PFSK-1 (cell line): ENCODE measurements around the gene IGDCC3.

ENCODE experiments used
- FOXP2 ChIP-seq: optimal IDR thresholded peaks from 2 replicates; pipeline ENCODE3; 2011; ENCODE audit warnings: borderline replicate concordance, control low read depth, inconsistent platforms; ENCODE audit not compliant: insufficient read depth; ENCODE audit errors: extremely low read length, extremely low read depth
- POLR2AphosphoS5 ChIP-seq: IDR thresholded peaks from 2 replicates; pipeline ENCODE4 v1.6.1; 2012; ENCODE audit warnings: low read depth, mild to moderate bottlenecking, control low read depth, low read length, moderate library complexity
- SIN3A ChIP-seq: IDR thresholded peaks from 2 replicates; pipeline ENCODE4 v1.6.1; 2012; ENCODE audit warnings: mild to moderate bottlenecking, low read length, moderate library complexity, borderline replicate concordance; ENCODE audit not compliant: insufficient read depth
- TAF1 ChIP-seq: IDR thresholded peaks from 2 replicates; pipeline ENCODE4 v1.6.1; 2012; ENCODE audit warnings: low read length, control low read depth, borderline replicate concordance; ENCODE audit not compliant: insufficient read depth
- TF ChIP-seq, protein P1 (sequence below), 2 experiments: IDR thresholded peaks; 2 replicates each; pipeline versions ENCODE4 v1.6.1 to v1.8.0; 2011 to 2012; ENCODE audit warnings: low read depth in 2 of 2, low read length in 2 of 2, control low read depth in 1 of 2, inconsistent platforms in 1 of 2, mild to moderate bottlenecking in 1 of 2, moderate library complexity in 1 of 2; ENCODE audit not compliant: insufficient read depth in 1 of 2

The IGDCC3 gene

GRCh38 chr15:65310431-65311137, 67.2 kb downstream of the IGDCC3 start:
- TF ChIP-seq, protein P1, sequence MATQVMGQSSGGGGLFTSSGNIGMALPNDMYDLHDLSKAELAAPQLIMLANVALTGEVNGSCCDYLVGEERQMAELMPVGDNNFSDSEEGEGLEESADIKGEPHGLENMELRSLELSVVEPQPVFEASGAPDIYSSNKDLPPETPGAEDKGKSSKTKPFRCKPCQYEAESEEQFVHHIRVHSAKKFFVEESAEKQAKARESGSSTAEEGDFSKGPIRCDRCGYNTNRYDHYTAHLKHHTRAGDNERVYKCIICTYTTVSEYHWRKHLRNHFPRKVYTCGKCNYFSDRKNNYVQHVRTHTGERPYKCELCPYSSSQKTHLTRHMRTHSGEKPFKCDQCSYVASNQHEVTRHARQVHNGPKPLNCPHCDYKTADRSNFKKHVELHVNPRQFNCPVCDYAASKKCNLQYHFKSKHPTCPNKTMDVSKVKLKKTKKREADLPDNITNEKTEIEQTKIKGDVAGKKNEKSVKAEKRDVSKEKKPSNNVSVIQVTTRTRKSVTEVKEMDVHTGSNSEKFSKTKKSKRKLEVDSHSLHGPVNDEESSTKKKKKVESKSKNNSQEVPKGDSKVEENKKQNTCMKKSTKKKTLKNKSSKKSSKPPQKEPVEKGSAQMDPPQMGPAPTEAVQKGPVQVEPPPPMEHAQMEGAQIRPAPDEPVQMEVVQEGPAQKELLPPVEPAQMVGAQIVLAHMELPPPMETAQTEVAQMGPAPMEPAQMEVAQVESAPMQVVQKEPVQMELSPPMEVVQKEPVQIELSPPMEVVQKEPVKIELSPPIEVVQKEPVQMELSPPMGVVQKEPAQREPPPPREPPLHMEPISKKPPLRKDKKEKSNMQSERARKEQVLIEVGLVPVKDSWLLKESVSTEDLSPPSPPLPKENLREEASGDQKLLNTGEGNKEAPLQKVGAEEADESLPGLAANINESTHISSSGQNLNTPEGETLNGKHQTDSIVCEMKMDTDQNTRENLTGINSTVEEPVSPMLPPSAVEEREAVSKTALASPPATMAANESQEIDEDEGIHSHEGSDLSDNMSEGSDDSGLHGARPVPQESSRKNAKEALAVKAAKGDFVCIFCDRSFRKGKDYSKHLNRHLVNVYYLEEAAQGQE (IDR thresholded peaks at IDR 0.05; ENCODE audit: insufficient read depth in 1 of 2, low read depth in 2 of 2, low read length in 2 of 2) = no peak
- TF ChIP-seq TAF1 (no peak), FOXP2 (no peak), POLR2AphosphoS5 (no peak), SIN3A (no peak)

- TF ChIP-seq SIN3A = no peak
- TF ChIP-seq FOXP2 = no peak
- TF ChIP-seq POLR2AphosphoS5 = no peak
- no peak for TF ChIP-seq TAF1
- TF ChIP-seq, protein P1 (IDR thresholded peaks at IDR 0.05; ENCODE audit: insufficient read depth in 1 of 2, low read depth in 2 of 2, low read length in 2 of 2) = no peak
These were observed 67.9 kb downstream of the IGDCC3 start for GRCh38 chr15:65309882-65310418.

GRCh38 chr15:65307978-65308377, 69.8 kb downstream of the IGDCC3 start:
- TF ChIP-seq POLR2AphosphoS5 (no peak), SIN3A (no peak), TAF1 (no peak), FOXP2 (no peak)
- TF ChIP-seq, protein P1 (IDR thresholded peaks at IDR 0.05; ENCODE audit: insufficient read depth in 1 of 2, low read depth in 2 of 2, low read length in 2 of 2) = no peak

GRCh38 chr15:65306551-65306950, 71.3 kb downstream of the IGDCC3 start:
- TF ChIP-seq, protein P1 (IDR thresholded peaks at IDR 0.05; ENCODE audit: insufficient read depth in 1 of 2, low read depth in 2 of 2, low read length in 2 of 2) = no peak
- TF ChIP-seq TAF1 (no peak), FOXP2 (no peak), POLR2AphosphoS5 (no peak), SIN3A (no peak)
